K562 (cell line): ENCODE results near the gene PRKG1. TPM values are rescaled to one million over a fixed set of nuclear protein-coding genes. Genes with fewer than 3 reads are reported as not detected.

Experiments
- ATAC-seq: fragments of 200-7000 bp; cut with Tn5 transposase; 3 replicates; pipeline ENCODE4 v1.9.1; 2020; ENCODE audit warnings: moderate library complexity
- BruUV-seq: library from RNA; stranded (reverse); fragments of 400-500 nt; replicated peaks from 2 replicates; lab custom pipeline; 2021; lab: Mats Ljungman, UMichigan
- CTCF ChIA-PET: fragments of 300-600 bp; formaldehyde crosslinking; extraction: SDS; loops from one replicate; lab custom pipeline; 2021; ENCODE audit warnings: low intra/inter-chr PET ratio; lab: Yijun Ruan, JAX
- POLR2A ChIA-PET: fragments of 300-600, 350-650 bp; sonication (Branson Sonifier 250); formaldehyde crosslinking; extraction: SDS; loops from one replicate; lab custom pipeline; 2021; ENCODE audit warnings: antibody characterized with exemption, inconsistent platforms; lab: Yijun Ruan, JAX
- DNase-seq, 4 experiments: peaks; one replicate each; pipeline versions ENCODE4 v3.0.0 to v3.0.0-alpha.2; 2011 to 2018; ENCODE audit warnings: low spot score in 3 of 4, mixed read lengths in 3 of 4; ENCODE audit errors: extremely low read depth in 1 of 4
- FAIRE-seq: peaks from 2 replicates; lab custom pipeline; 2011; peaks lifted over from hg19 to GRCh38; lab: Jason Lieb, UNC
- H2AFZ ChIP-seq: 2 replicates; pipeline ENCODE4 v1.6.0; 2011; ENCODE audit warnings: low read depth, low read length, control low read depth, inconsistent platforms
- H3K27ac ChIP-seq: fragments of 200-600 bp; 3 replicates; pipeline ENCODE4 v1.8.0; 2011; ENCODE audit warnings: low read depth, mild to moderate bottlenecking, control low read depth, inconsistent platforms, low read length, moderate library complexity, mixed read lengths; ENCODE audit errors: extremely low read depth
- H3K27me3 ChIP-seq, 2 experiments: fragments of 300-600 bp in 1 of 2; 2 replicates in 1 of 2; 3 replicates in 1 of 2; pipeline versions ENCODE4 v1.6.0 to v1.8.0; 2011; ENCODE audit warnings: inconsistent platforms in 2 of 2, low read length in 2 of 2, mild to moderate bottlenecking in 1 of 2, mixed read lengths in 1 of 2, moderate library complexity in 1 of 2; ENCODE audit not compliant: control insufficient read depth in 2 of 2, insufficient read depth in 2 of 2
- H3K36me3 ChIP-seq: fragments of 300-600 bp; 3 replicates; pipeline ENCODE4 v1.8.0; 2011; ENCODE audit warnings: mild to moderate bottlenecking, low read length, inconsistent platforms; ENCODE audit not compliant: control insufficient read depth, insufficient read depth
- H3K4me1 ChIP-seq, 2 experiments: fragments of 200-600 bp in 1 of 2; replicated peaks in 1 of 2; 2 replicates in 1 of 2; 3 replicates in 1 of 2; pipeline versions ENCODE4 v1.5.1 to v1.8.0; 2011; ENCODE audit warnings: inconsistent platforms in 2 of 2, low read length in 2 of 2, mild to moderate bottlenecking in 1 of 2, mixed read lengths in 1 of 2, moderate library complexity in 1 of 2; ENCODE audit not compliant: control insufficient read depth in 2 of 2, insufficient read depth in 2 of 2
- H3K4me2 ChIP-seq: 2 replicates; pipeline ENCODE4 v1.6.1; 2011; ENCODE audit warnings: low read length, control low read depth, inconsistent platforms, mixed read lengths; ENCODE audit not compliant: insufficient read depth
- H3K4me3 ChIP-seq: fragments of 200-600 bp; sonication (generic), shearing (Covaris generic); 2 replicates; pipeline ENCODE4 v1.5.1; 2016; ENCODE audit warnings: control low read depth, inconsistent platforms
- H3K79me2 ChIP-seq: fragments of 200-600 bp; 3 replicates; pipeline ENCODE4 v1.8.0; 2011; ENCODE audit warnings: low read length, inconsistent platforms; ENCODE audit not compliant: control insufficient read depth, insufficient read depth
- H3K9ac ChIP-seq, 2 experiments: 2 replicates each; pipeline versions ENCODE4 v1.6.0 to v1.6.1; 2011; ENCODE audit warnings: low read depth in 2 of 2, low read length in 2 of 2, control low read depth in 1 of 2, inconsistent platforms in 1 of 2, mild to moderate bottlenecking in 1 of 2, mixed read lengths in 1 of 2; ENCODE audit not compliant: insufficient read depth in 1 of 2
- H3K9me1 ChIP-seq: one replicate; pipeline ENCODE4 v1.6.0; 2011; ENCODE audit warnings: inconsistent platforms, mild to moderate bottlenecking, low read length, moderate library complexity; ENCODE audit not compliant: control insufficient read depth, insufficient read depth
- H3K9me3 ChIP-seq: replicated peaks from 2 replicates; pipeline ENCODE4 v1.5.1; 2011; ENCODE audit warnings: low read depth, low read length, inconsistent platforms; ENCODE audit not compliant: control insufficient read depth, insufficient read depth
- H4K20me1 ChIP-seq: replicated peaks from 2 replicates; pipeline ENCODE4 v1.6.1; 2011; ENCODE audit warnings: low read length, inconsistent platforms, mixed read lengths; ENCODE audit not compliant: control insufficient read depth, insufficient read depth
- HDAC2 ChIP-seq: fragments of 450-650 bp; IDR thresholded peaks from 2 replicates; pipeline ENCODE4 v1.6.1; 2016; ENCODE audit warnings: mild to moderate bottlenecking
- KAT7 ChIP-seq: sonication (generic); formaldehyde crosslinking; IDR thresholded peaks from 2 replicates; pipeline ENCODE4 v1.8.0; 2022; ENCODE audit warnings: missing genetic modification reagents, mild to moderate bottlenecking, borderline replicate concordance
- KDM1A ChIP-seq, 2 experiments: fragments of 450-650 bp; IDR thresholded peaks; 2 replicates each; pipeline ENCODE4 v1.6.1; 2016; ENCODE audit warnings: mild to moderate bottlenecking in 2 of 2
- NCOA1 ChIP-seq: fragments of 450-650 bp; IDR thresholded peaks from 2 replicates; pipeline ENCODE4 v1.6.1; 2016; ENCODE audit warnings: low read depth
- NCOA2 ChIP-seq, 2 experiments: fragments of 450-650 bp; IDR thresholded peaks; 2 replicates each; pipeline ENCODE4 v1.6.1; 2018; ENCODE audit warnings: mild to moderate bottlenecking in 2 of 2, moderate library complexity in 1 of 2; ENCODE audit not compliant: partially characterized antibody in 2 of 2
- NFRKB ChIP-seq: fragments of 450-650 bp; IDR thresholded peaks from 2 replicates; pipeline ENCODE4 v1.6.1; 2016; ENCODE audit warnings: low read depth
- PHB2 ChIP-seq: fragments of 450-650 bp; IDR thresholded peaks from 2 replicates; pipeline ENCODE4 v1.6.1; 2017; ENCODE audit warnings: low read depth
- SNIP1 ChIP-seq: fragments of 450-650 bp; IDR thresholded peaks from 2 replicates; pipeline ENCODE4 v1.7.1; 2017; ENCODE audit warnings: low read depth, mild to moderate bottlenecking
- TRIM24 ChIP-seq, 2 experiments: fragments of 450-650 bp; IDR thresholded peaks; 2 replicates each; pipeline ENCODE4 v1.6.1; 2016
- ZFX ChIP-seq: sonication (generic); formaldehyde crosslinking; IDR thresholded peaks from 2 replicates; pipeline ENCODE4 v1.8.0; 2022; ENCODE audit warnings: mild to moderate bottlenecking, missing genetic modification reagents, moderate library complexity
- WGBS: fragments of 100-300 bp; shearing (Covaris generic); methylation state at CpG from one replicate; pipeline ENCODE4 v1.1.6; 2016; ENCODE audit warnings: low coverage, mixed read lengths; ENCODE audit not compliant: insufficient coverage; ENCODE audit errors: missing lambda C conversion rate; 5-methylcytosine and 5-hydroxymethylcytosine counted together
- in situ Hi-C: fragments of 300-500 bp; cut with MboI; formaldehyde crosslinking; loops from 4 replicates; pipeline ENCODE4 v1.15.0; 2018; ENCODE audit warnings: inconsistent platforms, mixed read lengths
- intact Hi-C: fragments of 100-400 bp; cut with micrococcal nuclease; formaldehyde crosslinking; loops from 2 replicates; pipeline ENCODE4 v1.14.2; 2022
- polyA plus RNA-seq, 8 experiments: library from polyadenylated mRNA; depleted of rRNA in 4 of 8; stranded (reverse) in 5 of 8; unstranded in 3 of 8; fragments of >200 nt; fragmentation: Nextera tagmentation in 2 of 8; fragmentation: Illumina TruSeq in 1 of 8; extraction: Ambion mirVana in 2 of 8; extraction: Trizol in 1 of 8; gene quantifications; 2 replicates each; pipeline versions ENCODE4 v1.2.1 to v1.2.3, GENCODE V29; 2011 to 2014; ENCODE audit warnings: inconsistent platforms in 1 of 8, missing spikeins in 1 of 8
- total RNA-seq, 7 experiments: library from RNA; depleted of rRNA in 6 of 7; stranded (reverse); fragments of >200 nt in 6 of 7; fragmentation: Illumina TruSeq in 2 of 7; extraction: Trizol in 2 of 7; gene quantifications; 2 replicates each; pipeline versions ENCODE4 v1.2.1 to v1.2.3, GENCODE V29; 2011 to 2021; ENCODE audit warnings: low replicate concordance in 1 of 7
- TF ChIP-seq, protein P1 (sequence below): IDR thresholded peaks from 2 replicates; pipeline ENCODE4 v1.6.1; 2014; ENCODE audit warnings: antibody characterized with exemption
- TF ChIP-seq, protein P2 (sequence below), 2 experiments: fragments of 200-800 bp in 1 of 2; sonication (Bioruptor generic) in 1 of 2; sonication (generic) in 1 of 2; formaldehyde crosslinking in 1 of 2; IDR thresholded peaks in 1 of 2; conservative IDR thresholded peaks in 1 of 2; 2 replicates each; pipeline versions ENCODE4 v1.5.0 to v1.6.1; 2016 to 2020; ENCODE audit warnings: missing compliant biosample characterization in 1 of 2, missing genetic modification characterization in 1 of 2, missing genetic modification reagents in 1 of 2

The PRKG1 gene
- total and polyA plus RNA-seq, 9 of the 15 experiments (the other 6 are each of a cell fraction or from before 2014, with no cell fraction given), result 0.22 TPM; not detected in 8

DNA sequence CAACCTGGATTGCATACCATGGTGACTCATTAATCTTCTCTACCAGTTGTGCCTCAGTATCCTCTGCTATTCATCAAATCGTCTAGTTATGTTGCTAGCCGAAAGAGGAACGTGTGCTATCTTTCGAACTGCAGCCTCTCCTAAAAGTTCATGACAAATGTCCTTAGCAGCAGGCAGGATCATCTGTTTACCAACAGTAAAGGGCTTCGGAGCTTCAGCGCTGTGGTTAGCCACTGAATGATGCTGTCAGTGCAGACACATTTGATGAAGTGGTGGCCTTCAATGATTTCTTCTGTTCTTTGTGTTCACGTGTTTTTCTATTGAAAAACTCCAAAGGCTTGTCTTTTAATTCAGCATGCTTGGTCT lies 556.3 kb downstream of the PRKG1 start:
- H4K20me1 ChIP-seq, result no peaks in the 10 kb centered on the region
- BruUV-seq, result no TSS peak

DNA sequence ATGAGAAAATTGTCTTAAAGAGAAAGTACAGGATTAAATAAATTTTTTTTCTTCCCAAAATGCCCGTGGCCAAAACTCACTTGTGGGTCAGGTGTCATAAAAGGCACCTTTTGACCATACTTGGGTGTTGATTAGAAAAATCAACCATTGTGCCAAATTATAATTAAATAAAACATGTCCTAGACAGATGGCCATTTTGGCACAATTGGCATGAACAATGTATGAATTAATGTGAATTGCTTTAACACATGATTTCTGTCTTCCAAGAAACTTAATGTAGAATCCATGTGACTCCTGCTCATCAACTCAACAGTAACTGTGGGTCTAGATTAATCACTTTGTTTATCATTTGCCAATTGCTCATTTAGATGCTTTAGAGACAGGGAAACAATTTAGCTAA lies 561.1 kb downstream of the PRKG1 start:
- H3K4me3 ChIP-seq, result no peak overlapping the region
- no peak overlapping the region for H3K9ac ChIP-seq
- POLR2A ChIA-PET, result no interaction called here
- in situ Hi-C loops, result no loop called here
- no peak for TF ChIP-seq NFRKB
- no peak for TF ChIP-seq TRIM24 (IDR thresholded peaks at IDR 0.05)
- TF ChIP-seq ZFX, result no peak
- no peak for TF ChIP-seq HDAC2
- no peak for TF ChIP-seq PHB2
- no peak for TF ChIP-seq SNIP1
- TF ChIP-seq, protein P1, sequence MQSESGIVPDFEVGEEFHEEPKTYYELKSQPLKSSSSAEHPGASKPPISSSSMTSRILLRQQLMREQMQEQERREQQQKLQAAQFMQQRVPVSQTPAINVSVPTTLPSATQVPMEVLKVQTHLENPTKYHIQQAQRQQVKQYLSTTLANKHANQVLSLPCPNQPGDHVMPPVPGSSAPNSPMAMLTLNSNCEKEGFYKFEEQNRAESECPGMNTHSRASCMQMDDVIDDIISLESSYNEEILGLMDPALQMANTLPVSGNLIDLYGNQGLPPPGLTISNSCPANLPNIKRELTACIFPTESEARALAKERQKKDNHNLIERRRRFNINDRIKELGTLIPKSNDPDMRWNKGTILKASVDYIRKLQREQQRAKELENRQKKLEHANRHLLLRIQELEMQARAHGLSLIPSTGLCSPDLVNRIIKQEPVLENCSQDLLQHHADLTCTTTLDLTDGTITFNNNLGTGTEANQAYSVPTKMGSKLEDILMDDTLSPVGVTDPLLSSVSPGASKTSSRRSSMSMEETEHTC, result no peak
- TF ChIP-seq, protein P2, sequence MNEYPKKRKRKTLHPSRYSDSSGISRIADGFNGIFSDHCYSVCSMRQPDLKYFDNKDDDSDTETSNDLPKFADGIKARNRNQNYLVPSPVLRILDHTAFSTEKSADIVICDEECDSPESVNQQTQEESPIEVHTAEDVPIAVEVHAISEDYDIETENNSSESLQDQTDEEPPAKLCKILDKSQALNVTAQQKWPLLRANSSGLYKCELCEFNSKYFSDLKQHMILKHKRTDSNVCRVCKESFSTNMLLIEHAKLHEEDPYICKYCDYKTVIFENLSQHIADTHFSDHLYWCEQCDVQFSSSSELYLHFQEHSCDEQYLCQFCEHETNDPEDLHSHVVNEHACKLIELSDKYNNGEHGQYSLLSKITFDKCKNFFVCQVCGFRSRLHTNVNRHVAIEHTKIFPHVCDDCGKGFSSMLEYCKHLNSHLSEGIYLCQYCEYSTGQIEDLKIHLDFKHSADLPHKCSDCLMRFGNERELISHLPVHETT (CRISPR knock-in tag; conservative IDR thresholded peaks at IDR 0.05 in 1 of 2, IDR thresholded peaks at IDR 0.05 in 1 of 2), result no peak
- TF ChIP-seq, all 486 proteins: peak for 0
- Histone ChIP-seq H3K4me2 (no peak overlapping the region), H3K9me3 (no peaks in the 10 kb centered on the region), H2AFZ (no peak overlapping the region), H3K4me1 (no peaks in the 10 kb centered on the region), H3K9me1 (no peaks in the 10 kb centered on the region), H3K27me3 (no peaks in the 10 kb centered on the region), H4K20me1 (no peaks in the 10 kb centered on the region), H3K36me3 (no peaks in the 10 kb centered on the region), H3K27ac (no peak overlapping the region), H3K79me2 (no peaks in the 10 kb centered on the region)
- DNase-seq, result no peak
- intact Hi-C loops, result no loop called here
- 0% methylated on average over 1 of the region's 1 CpG for whole genome bisulfite sequencing
- no TSS peak for BruUV-seq
- FAIRE-seq, result no peak
- ATAC-seq, result no peak
- CTCF ChIA-PET, result no interaction called here

More for the DNA sequence above, 556.3 kb downstream of the PRKG1 start:
- H3K4me3 ChIP-seq, result no peak overlapping the region
- in situ Hi-C loops, result no loop called here
- H3K79me2 ChIP-seq, result no peaks in the 10 kb centered on the region
- under 1% methylated on average over 7 of the region's 7 CpGs for WGBS
- no peak overlapping the region for H3K9ac ChIP-seq
- CTCF ChIA-PET, result no interaction called here
- POLR2A ChIA-PET, result no interaction called here
- H3K27me3 ChIP-seq, result no peaks in the 10 kb centered on the region
- no peak for TF ChIP-seq KDM1A (IDR thresholded peaks at IDR 0.05)
- TF ChIP-seq NCOA1, result no peak
- TF ChIP-seq KAT7 (CRISPR knock-in tag), result no peak
- no peak for TF ChIP-seq NCOA2 (IDR thresholded peaks at IDR 0.05; ENCODE audit: partially characterized antibody in 2 of 2)
- H3K9me1 ChIP-seq, result no peaks in the 10 kb centered on the region
- no peaks in the 10 kb centered on the region for H3K4me1 ChIP-seq
- intact Hi-C loops, result no loop called here
- no peak for ATAC-seq
- H2AFZ ChIP-seq, result no peak overlapping the region
- no peak overlapping the region for H3K4me2 ChIP-seq
- no peaks in the 10 kb centered on the region for H3K36me3 ChIP-seq
- FAIRE-seq, result no peak
- H3K27ac ChIP-seq, result no peak overlapping the region
- DNase-seq, result no peak
- no peaks in the 10 kb centered on the region for H3K9me3 ChIP-seq
